WERI-Rb-1 (cell line): ENCODE measurements around the gene TEX19.

Experiments
- DNase-seq: peaks from one replicate; pipeline ENCODE4 v3.0.0-alpha.2; 2020
- H3K27ac ChIP-seq: fragments of 250-450 bp; sonication (Bioruptor Pico); 2 replicates; pipeline ENCODE4 v1.5.1; 2020; ENCODE audit warnings: mild to moderate bottlenecking, moderate library complexity
- H3K27me3 ChIP-seq: fragments of 250-450 bp; sonication (Bioruptor Pico); 2 replicates; pipeline ENCODE4 v1.5.1; 2021; ENCODE audit warnings: mild to moderate bottlenecking, low read depth, moderate library complexity; ENCODE audit not compliant: insufficient read depth, severe bottlenecking
- H3K36me3 ChIP-seq: fragments of 250-450 bp; sonication (Bioruptor Pico); 2 replicates; pipeline ENCODE4 v1.5.1; 2020; ENCODE audit warnings: mild to moderate bottlenecking, moderate library complexity
- H3K4me3 ChIP-seq: 2 replicates; pipeline ENCODE4 v1.5.1; 2011; ENCODE audit warnings: low read depth, mild to moderate bottlenecking, control low read depth, low read length
- H3K9me3 ChIP-seq: fragments of 250-450 bp; sonication (Bioruptor Pico); 2 replicates; pipeline ENCODE4 v1.5.1; 2021; ENCODE audit warnings: mild to moderate bottlenecking, moderate library complexity; ENCODE audit not compliant: severe bottlenecking
- CTCF ChIP-seq: IDR thresholded peaks from 2 replicates; pipeline ENCODE4 v1.5.1; 2011; ENCODE audit warnings: low read depth, mild to moderate bottlenecking, control low read depth, inconsistent platforms, low read length

TEX19 gene

GRCh38 chr17:82349287-82349701 is 9.8 kb upstream of the TEX19 start:
- no peak for DNase-seq

GRCh38 chr17:82350182-82351030 is 8.6 kb upstream of the TEX19 start:
- Histone ChIP-seq H3K4me3 (no peak overlapping the region), H3K9me3 (no peaks in the 10 kb centered on the region), H3K36me3 (no peaks in the 10 kb centered on the region), H3K27me3 (no peaks in the 10 kb centered on the region), H3K27ac (no peak overlapping the region)
- no peak for TF ChIP-seq CTCF
- DNase-seq: no peak

More at GRCh38 chr17:82349287-82349701, 9.8 kb upstream of the TEX19 start:
- no peaks in the 10 kb centered on the region for H3K36me3 ChIP-seq
- no peak overlapping the region for H3K4me3 ChIP-seq
- H3K9me3 ChIP-seq: no peaks in the 10 kb centered on the region
- H3K27ac ChIP-seq: no peak overlapping the region
- no peak for TF ChIP-seq CTCF
- H3K27me3 ChIP-seq: no peaks in the 10 kb centered on the region

- no peak overlapping the region for H3K4me3 ChIP-seq
- H3K27me3 ChIP-seq: no peaks in the 10 kb centered on the region
- no peak for TF ChIP-seq CTCF
- no peak overlapping the region for H3K27ac ChIP-seq
- H3K36me3 ChIP-seq: no peaks in the 10 kb centered on the region
- no peak for DNase-seq
- H3K9me3 ChIP-seq: no peaks in the 10 kb centered on the region
Measured at GRCh38 chr17:82351254-82351712, 7.8 kb upstream of the TEX19 start.

GRCh38 chr17:82351713-82352488 is 7.1 kb upstream of the TEX19 start:
- H3K9me3 ChIP-seq: no peaks in the 10 kb centered on the region
- DNase-seq: peak; percentile 96
- peak overlapping the region; percentile 17; the same call in 1 of the 2 replicates for H3K27ac ChIP-seq
- no peaks in the 10 kb centered on the region for H3K36me3 ChIP-seq
- H3K4me3 ChIP-seq: no peak overlapping the region
- TF ChIP-seq CTCF: peak; percentile 99
- no peaks in the 10 kb centered on the region for H3K27me3 ChIP-seq

- Histone ChIP-seq H3K36me3 (no peaks in the 10 kb centered on the region), H3K9me3 (no peaks in the 10 kb centered on the region), H3K4me3 (no peak overlapping the region), H3K27ac (no peak overlapping the region), H3K27me3 (no peaks in the 10 kb centered on the region)
- no peak for DNase-seq
- no peak for TF ChIP-seq CTCF
Measured at GRCh38 chr17:82353484-82353883, 5.6 kb upstream of the TEX19 start.
